OCI-LY1 (cell line): ENCODE measurements around the gene IL1RN.

Source experiments
- H2AFZ ChIP-seq: fragments of 200-600 bp; sonication (generic), shearing (Covaris generic); 2 replicates; pipeline ENCODE4 v1.6.0; 2014; ENCODE audit warnings: antibody characterized with exemption, mild to moderate bottlenecking, low read length
- H3F3A ChIP-seq: fragments of 200-600 bp; sonication (generic), shearing (Covaris generic); 2 replicates; pipeline ENCODE4 v1.6.0; 2014; ENCODE audit warnings: mild to moderate bottlenecking, antibody characterized with exemption, low read length, moderate library complexity; ENCODE audit not compliant: insufficient read depth
- H3K27ac ChIP-seq: fragments of 200-600 bp; sonication (generic); 2 replicates; pipeline ENCODE4 v1.5.1; 2014; ENCODE audit warnings: low read length, mixed run types, mild to moderate bottlenecking, low read depth; ENCODE audit not compliant: poor library complexity, severe bottlenecking
- H3K27me3 ChIP-seq: fragments of 200-600 bp; sonication (generic); 2 replicates; pipeline ENCODE4 v1.6.0; 2014; ENCODE audit warnings: antibody characterized with exemption, mild to moderate bottlenecking, low read length, moderate library complexity; ENCODE audit not compliant: insufficient read depth
- H3K36me3 ChIP-seq: fragments of 200-600 bp; sonication (generic); 2 replicates; pipeline ENCODE4 v1.6.1; 2014; ENCODE audit warnings: mild to moderate bottlenecking, antibody characterized with exemption, low read length, moderate library complexity, mixed read lengths; ENCODE audit not compliant: insufficient read depth
- H3K4me1 ChIP-seq: fragments of 200-600 bp; sonication (generic); 2 replicates; pipeline ENCODE4 v1.5.1; 2014; ENCODE audit warnings: mild to moderate bottlenecking, low read length, moderate library complexity; ENCODE audit not compliant: insufficient read depth, severe bottlenecking
- H3K4me2 ChIP-seq: fragments of 200-600 bp; sonication (generic), shearing (Covaris generic); 2 replicates; pipeline ENCODE4 v1.6.1; 2014; ENCODE audit warnings: low read length
- H3K4me3 ChIP-seq: fragments of 200-600 bp; sonication (generic); 2 replicates; pipeline ENCODE4 v1.5.1; 2014; ENCODE audit warnings: low read length, low read depth, mild to moderate bottlenecking, mixed read lengths; ENCODE audit not compliant: poor library complexity, severe bottlenecking
- H3K79me2 ChIP-seq: fragments of 200-600 bp; shearing (Covaris generic); 2 replicates; pipeline ENCODE4 v1.6.1; 2016; ENCODE audit warnings: mixed run types, low read length, mixed read lengths; ENCODE audit not compliant: insufficient read depth
- H3K9ac ChIP-seq: fragments of 200-600 bp; sonication (generic), shearing (Covaris generic); 2 replicates; pipeline ENCODE4 v1.6.1; 2014; ENCODE audit warnings: mild to moderate bottlenecking, low read length, mixed read lengths
- H3K9me2 ChIP-seq: fragments of 200-600 bp; sonication (generic), shearing (Covaris generic); 2 replicates; pipeline ENCODE4 v1.6.1; 2014; ENCODE audit warnings: low read depth, mild to moderate bottlenecking, low read length, mixed read lengths
- H3K9me3 ChIP-seq: fragments of 200-600 bp; shearing (Covaris generic); 2 replicates; pipeline ENCODE4 v1.6.1; 2014; ENCODE audit warnings: low read length, mixed read lengths
- H4K20me1 ChIP-seq: fragments of 200-600 bp; sonication (generic), shearing (Covaris generic); 2 replicates; pipeline ENCODE4 v1.6.0; 2016; ENCODE audit warnings: mild to moderate bottlenecking, low read length; ENCODE audit not compliant: insufficient read depth
- EZH2 ChIP-seq: fragments of 200-600 bp; sonication (generic), shearing (Covaris generic); IDR thresholded peaks from 2 replicates; pipeline ENCODE4 v1.8.0; 2017; ENCODE audit warnings: borderline replicate concordance, mixed run types, mild to moderate bottlenecking, antibody characterized with exemption, low read length, moderate library complexity, mixed read lengths
- TF ChIP-seq, protein P1 (sequence below): fragments of 200-600 bp; sonication (generic), shearing (Covaris generic); IDR thresholded peaks from 2 replicates; pipeline ENCODE4 v1.5.1; 2017; ENCODE audit warnings: mild to moderate bottlenecking, antibody characterized with exemption, low read length, moderate library complexity, mixed read lengths

The IL1RN gene

DNA sequence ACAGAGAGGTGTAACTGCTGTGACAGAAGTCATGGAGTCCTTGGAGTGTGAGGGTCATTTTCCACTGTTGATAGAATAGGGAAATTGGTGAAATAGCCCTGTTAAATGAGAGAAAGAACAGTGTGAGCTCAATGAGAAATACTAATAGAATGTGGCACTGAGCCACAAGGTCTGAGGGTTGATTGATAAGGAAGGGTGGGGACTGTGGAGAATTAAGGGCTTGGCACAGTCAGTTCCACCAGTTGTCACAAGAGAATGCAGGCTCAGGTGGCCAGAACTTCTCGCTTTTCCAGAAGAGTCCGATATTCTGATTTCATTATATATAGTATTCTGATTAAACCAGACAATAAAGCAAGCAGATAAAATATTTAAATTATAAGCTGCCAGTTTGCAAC, 9.1 kb upstream of the IL1RN start:
- H3F3A ChIP-seq = no peaks in the 10 kb centered on the region

GRCh38 chr2:113119111-113119510, 8.3 kb upstream of the IL1RN start:
- Histone ChIP-seq H3K9me3 (no peaks in the 10 kb centered on the region), H3K4me1 (peaks cover 7% of the 10 kb centered on the region), H3K4me2 (no peak overlapping the region), H3K4me3 (no peak overlapping the region), H3K27ac (no peak overlapping the region), H3K9me2 (no peaks in the 10 kb centered on the region), H3K79me2 (no peaks in the 10 kb centered on the region), H3K36me3 (no peaks in the 10 kb centered on the region), H3K9ac (no peak overlapping the region), H3F3A (no peaks in the 10 kb centered on the region), H2AFZ (no peak overlapping the region), H3K27me3 (no peaks in the 10 kb centered on the region), H4K20me1 (no peaks in the 10 kb centered on the region)
- TF ChIP-seq EZH2 = no peak
- TF ChIP-seq, protein P1, sequence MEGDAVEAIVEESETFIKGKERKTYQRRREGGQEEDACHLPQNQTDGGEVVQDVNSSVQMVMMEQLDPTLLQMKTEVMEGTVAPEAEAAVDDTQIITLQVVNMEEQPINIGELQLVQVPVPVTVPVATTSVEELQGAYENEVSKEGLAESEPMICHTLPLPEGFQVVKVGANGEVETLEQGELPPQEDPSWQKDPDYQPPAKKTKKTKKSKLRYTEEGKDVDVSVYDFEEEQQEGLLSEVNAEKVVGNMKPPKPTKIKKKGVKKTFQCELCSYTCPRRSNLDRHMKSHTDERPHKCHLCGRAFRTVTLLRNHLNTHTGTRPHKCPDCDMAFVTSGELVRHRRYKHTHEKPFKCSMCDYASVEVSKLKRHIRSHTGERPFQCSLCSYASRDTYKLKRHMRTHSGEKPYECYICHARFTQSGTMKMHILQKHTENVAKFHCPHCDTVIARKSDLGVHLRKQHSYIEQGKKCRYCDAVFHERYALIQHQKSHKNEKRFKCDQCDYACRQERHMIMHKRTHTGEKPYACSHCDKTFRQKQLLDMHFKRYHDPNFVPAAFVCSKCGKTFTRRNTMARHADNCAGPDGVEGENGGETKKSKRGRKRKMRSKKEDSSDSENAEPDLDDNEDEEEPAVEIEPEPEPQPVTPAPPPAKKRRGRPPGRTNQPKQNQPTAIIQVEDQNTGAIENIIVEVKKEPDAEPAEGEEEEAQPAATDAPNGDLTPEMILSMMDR = no peak

More for the DNA sequence above, 9.1 kb upstream of the IL1RN start:
- TF ChIP-seq, protein P1 = no peak
- no peak for TF ChIP-seq EZH2
- H3K9ac ChIP-seq = no peak overlapping the region
- H3K9me2 ChIP-seq = no peaks in the 10 kb centered on the region
- H3K4me1 ChIP-seq = peaks cover 7% of the 10 kb centered on the region
- no peaks in the 10 kb centered on the region for H3K27me3 ChIP-seq
- no peak overlapping the region for H3K4me2 ChIP-seq
- no peak overlapping the region for H3K4me3 ChIP-seq
- no peak overlapping the region for H3K27ac ChIP-seq
- no peaks in the 10 kb centered on the region for H3K79me2 ChIP-seq
- H3K9me3 ChIP-seq = no peaks in the 10 kb centered on the region
- H3K36me3 ChIP-seq = no peaks in the 10 kb centered on the region
- H2AFZ ChIP-seq = no peak overlapping the region
- H4K20me1 ChIP-seq = no peaks in the 10 kb centered on the region

GRCh38 chr2:113120861-113121260, 6.5 kb upstream of the IL1RN start:
- TF ChIP-seq, protein P1 = no peak
- TF ChIP-seq EZH2 = no peak

More at GRCh38 chr2:113120861-113121260, 6.5 kb upstream of the IL1RN start:
- Histone ChIP-seq H3K27me3 (no peaks in the 10 kb centered on the region), H3K27ac (no peak overlapping the region), H3F3A (no peaks in the 10 kb centered on the region), H3K4me2 (no peak overlapping the region), H3K36me3 (no peaks in the 10 kb centered on the region), H3K9me2 (no peaks in the 10 kb centered on the region), H3K9me3 (no peaks in the 10 kb centered on the region), H3K4me3 (no peak overlapping the region), H2AFZ (no peak overlapping the region), H4K20me1 (no peaks in the 10 kb centered on the region), H3K4me1 (peaks cover 7% of the 10 kb centered on the region), H3K9ac (no peak overlapping the region), H3K79me2 (no peaks in the 10 kb centered on the region)
